HG03025 (cell line): Measurements from ENCODE around the gene TTLL11.

ENCODE experiments used
- ATAC-seq: cut with Tn5 transposase; IDR thresholded peaks from one replicate; pipeline ENCODE4 v1.9.1; 2021; ENCODE audit warnings: mild to moderate bottlenecking, moderate library complexity; ENCODE audit not compliant: unreplicated experiment, low FRiP score

Gene TTLL11

DNA sequence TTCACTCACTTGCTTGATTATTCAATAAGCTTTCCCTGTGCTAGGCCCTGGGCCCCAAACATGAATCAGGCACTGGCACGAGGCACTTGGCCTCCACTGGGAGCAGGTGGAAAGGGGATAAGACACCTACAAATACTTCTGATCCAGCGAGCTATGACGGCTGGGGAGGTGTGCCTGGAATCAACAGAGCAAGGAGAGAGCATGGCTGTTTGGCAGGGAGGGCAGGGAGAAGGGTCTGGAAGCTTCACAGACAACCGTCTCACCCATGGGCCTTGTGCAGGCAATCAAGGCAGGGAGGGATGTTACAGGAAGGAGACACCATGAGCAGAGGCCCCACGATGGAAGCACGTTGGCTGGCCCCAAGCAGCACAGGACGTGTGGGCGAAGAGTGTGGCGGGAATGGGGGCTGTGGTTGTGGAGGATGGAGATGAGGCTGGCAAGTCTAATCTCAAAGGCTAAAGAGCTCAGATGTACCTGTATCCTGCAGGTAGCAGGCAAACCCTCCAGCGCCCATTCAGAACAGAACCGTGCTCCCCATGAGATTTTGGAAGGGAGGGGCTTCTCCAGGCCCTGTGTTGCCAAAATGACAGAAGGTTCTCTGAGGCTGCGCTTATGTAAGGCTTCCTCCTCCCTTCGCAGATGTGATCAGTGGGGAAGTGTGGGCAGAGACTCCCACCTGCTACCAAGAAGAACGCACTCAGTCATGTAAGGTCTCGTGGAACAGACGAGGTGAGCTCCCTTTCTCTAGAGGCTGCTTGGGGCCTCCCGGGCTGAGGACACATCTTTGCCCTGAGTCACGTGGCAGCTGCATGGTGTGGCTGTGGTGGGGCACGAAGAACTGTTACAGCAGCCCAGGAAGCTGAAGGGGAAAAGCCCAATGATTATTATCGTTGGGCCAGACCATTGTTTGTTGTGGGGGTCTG lies 252.0 kb downstream of the TTLL11 start:
- no peak for ATAC-seq

DNA sequence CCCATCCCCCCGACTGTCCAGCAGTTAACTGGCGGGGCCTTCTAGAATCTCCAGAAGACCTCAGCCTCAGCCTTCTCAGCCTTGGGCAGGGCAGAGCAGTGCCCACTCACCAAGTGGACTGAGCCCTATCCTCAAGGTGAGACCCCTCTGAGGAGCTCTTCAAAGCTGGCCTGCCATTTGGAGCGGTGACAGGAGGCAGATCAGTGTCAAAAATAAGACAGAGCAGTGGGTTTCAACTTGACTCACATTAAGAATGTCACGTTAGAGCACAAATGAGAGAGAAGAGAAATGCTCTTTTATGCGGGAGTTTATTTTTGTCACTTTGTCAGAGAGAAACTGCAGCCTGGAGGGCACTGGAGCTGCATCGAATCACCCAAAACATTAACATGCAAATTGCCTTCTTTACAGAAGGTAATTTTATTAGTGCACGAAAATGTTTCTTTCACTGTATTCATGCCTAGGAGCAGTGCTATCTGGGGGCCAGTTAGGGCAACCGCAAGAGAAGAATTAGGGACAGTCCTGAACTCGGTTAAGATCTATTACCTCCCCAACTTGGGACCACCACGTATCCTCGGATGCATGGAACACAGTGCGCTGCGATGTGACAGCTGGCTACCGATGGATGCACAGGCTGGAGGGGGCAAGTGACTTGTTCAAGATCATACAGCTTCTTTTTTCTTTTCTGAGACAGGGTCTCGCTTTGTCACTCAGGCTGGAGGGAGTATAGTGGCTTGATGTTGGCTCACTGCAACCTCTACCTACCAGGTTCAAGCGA lies 253.2 kb downstream of the TTLL11 start:
- no peak for ATAC-seq

DNA sequence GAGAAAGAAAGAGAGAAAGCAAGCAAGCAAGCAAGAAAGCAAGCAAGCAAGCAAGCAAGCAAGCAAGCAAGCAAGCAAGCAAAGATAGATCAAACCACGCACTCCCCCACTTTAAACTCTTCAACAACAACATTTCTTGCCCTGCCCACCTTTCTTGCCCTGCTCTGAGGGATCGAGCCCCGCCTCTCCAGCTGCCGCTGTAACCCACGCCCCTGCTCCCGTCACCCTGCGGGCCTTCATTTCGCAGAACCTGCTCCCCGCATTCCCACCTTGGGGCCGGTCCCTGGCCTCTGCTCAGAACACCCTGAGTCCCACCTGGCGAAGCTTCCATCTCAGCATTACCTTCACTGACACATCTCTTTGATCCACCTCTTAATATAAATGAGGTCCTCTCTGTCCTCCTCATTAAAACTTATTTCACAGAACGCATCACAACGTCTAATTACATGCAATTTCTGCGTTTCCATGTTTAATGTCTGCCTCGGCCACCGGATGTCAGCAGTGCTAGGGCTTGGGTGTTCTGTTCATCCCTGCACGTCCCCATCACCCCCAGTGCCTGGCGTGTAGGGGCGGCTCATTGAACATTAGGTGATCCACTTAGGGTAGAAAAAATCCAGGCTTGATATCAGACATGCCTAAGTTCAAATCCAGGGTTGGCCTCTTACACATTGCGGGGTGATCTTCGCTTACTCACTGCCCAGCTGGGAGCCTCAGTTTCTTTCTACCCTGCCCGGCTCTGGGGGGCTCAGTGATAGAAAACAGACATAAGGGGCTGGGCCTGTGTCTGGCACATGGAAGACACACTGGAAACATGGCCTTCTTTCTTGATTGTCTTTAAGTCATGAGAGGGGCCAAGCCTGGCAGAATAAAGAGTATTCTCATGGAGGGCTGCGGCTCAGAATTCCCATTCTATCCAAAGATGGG lies 254.1 kb downstream of the TTLL11 start:
- ATAC-seq, result no peak

DNA sequence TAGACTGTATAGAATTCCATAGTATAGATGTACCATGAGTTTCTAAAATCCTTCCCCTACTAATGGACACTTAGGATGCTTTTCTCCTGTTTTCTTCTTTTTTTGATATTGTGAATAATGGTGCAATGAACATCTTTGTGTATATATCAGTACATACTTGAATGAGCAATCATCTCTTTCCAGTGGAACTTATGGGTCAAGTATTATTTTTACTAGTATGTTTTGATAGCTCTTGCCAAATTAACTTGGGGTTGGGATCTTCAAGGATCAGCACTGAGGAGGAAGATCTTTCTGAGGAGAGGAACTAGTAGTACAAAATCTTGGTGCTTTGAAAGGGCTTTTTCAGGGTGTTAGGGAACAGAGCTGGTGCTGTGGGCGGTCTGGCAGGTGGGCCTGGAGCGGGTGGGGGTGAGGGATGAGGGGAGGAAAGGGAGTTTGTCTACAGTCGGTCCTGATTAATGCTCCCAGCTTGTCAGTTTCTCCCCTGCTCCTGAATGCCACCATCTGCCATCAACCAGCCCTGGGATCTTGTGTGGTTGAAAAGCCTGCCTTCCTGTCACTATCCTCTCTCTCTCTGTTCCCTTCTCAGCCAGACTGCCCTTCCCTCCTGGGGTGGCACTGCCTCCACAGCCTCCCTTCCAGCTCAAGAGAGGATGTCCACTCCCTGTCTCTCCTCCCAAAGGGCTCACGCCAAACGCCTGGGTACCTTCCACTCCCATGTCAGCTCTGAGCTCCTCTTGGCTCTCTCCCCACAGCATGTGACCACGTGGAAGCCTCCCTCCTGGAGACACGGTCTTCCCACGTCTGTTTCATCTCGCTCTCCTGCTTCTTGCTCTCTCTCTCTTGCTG lies 255.8 kb downstream of the TTLL11 start:
- ATAC-seq, result no peak

DNA sequence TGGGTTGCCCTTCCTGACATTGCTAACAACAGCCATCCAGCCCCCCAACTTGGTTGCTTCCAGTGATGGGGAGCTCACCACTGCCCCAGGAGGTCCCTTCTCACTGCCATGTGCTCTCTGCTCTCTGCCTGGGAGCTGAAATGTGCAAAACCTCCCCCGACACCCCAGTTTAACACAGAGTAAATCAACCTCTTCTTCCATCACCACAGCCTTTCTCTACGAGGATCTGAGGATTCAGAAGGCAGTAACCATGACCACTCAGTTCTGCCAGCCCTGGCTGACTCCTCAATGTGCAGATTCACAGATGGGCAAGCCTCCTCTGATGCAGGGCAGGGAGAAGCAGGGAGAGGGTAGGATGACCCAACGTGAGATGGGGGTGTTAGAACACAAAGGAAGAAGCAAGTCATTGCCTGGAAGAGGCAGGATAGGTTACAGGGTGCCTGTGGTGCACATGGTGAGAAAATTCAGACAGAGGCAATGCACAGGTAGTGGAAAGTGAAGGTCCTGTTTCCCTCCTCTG lies 256.7 kb downstream of the TTLL11 start:
- no peak for ATAC-seq

DNA sequence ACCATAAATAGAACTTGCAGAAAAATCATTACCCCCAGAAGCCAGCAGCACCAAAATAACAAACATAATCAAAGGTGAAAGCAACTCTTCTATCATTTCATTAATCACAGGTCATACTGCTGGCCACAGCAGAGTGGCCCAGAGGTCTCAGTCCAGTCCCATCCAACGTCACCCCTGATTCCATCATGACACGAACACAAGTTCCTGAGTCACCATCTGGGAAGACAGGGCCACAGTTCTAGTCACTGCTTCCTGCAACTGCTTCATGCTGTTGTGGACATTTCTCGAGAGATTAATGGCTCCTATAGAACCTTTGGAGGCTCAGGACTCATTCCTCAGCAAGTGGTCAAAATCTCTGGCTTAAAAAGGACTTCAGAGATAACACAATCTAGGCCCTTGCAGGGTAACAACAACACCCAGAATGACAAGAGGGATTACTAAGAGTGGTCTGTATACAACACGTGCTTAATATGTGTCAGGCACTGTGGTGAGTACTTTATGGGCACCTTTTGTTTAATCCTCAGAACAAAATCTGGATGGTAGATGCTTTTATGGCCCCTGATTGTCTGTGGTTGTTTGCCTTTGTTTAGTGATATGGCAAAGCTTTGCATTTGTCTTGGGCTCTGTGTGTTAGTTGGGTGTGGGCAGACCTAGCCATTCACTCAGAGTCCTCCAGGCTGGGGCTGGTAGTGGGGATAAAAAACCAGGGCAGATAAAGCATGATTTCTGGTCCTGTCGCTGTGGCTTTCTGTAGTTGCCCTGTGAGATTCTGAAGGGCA lies 257.3 kb downstream of the TTLL11 start:
- ATAC-seq, result no peak

DNA sequence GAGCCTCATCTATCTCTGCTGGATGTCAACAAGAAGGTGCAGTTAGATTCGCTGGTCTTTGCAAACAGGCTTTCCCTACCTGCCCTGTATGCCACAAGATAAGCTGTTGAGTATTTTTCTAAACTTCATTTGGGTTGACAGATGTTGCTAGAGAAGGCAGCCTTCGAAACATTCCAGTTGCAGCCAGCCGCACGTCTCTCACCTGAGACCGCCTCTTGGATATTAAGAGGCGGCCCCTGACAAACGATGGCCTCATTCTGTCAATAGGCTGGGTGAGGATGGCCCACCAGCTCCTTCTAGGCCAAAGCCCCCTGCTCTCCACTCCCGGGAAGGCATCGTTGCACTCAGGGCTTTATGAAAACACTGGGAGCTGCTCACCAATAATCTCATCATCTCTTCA lies 260.0 kb downstream of the TTLL11 start:
- no peak for ATAC-seq

DNA sequence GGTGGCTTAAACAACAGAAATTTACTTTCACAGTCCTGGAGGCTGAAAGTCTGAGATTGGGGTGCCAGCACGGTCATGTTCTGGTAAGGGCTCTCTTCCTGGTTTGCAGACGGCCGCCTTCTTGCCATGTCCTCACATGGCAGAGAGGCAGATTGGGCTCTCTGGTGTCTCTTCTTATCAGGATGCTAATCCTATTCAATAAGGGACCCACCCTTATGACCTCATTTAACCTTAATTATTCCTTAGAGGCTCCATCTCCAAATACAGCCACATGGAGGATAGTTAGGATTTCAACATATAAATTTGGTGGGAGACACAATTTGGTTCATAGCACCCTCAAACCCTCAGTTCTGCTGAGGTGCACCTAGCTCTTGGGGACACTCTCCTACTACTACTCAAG lies 261.2 kb downstream of the TTLL11 start:
- no peak for ATAC-seq

DNA sequence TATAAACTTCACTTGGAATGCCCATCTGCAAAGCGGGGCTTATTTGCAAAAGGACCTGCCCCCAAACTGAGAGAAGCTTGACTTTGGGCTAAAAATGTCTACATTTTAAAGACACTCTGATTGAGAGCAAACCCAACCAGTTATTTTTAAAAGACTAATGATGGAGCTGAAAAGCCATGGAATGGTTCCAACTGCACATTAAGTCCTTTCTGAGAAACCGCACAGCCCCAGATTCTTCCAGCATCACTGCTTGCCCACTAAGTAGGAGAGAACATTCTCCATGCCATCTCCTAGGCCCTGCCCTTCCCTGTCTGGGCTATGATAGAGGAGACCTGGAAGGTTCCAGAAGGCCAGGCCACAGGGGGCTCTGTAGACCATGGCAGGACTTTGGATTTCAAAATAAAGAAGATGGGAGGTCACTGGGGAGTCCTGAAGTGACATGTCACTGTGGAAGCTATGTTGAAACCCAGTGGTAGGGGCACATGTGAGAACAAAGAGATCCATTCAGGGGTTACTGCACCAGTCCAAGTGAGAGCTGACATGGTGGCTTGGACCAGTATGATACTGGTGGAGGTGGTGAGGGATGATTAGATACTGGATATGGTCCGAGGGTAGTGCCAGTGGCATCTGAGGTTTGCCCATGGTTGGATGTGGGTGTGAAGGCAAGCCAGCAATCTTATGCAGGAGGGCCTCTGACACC lies 262.5 kb downstream of the TTLL11 start:
- no peak for ATAC-seq

DNA sequence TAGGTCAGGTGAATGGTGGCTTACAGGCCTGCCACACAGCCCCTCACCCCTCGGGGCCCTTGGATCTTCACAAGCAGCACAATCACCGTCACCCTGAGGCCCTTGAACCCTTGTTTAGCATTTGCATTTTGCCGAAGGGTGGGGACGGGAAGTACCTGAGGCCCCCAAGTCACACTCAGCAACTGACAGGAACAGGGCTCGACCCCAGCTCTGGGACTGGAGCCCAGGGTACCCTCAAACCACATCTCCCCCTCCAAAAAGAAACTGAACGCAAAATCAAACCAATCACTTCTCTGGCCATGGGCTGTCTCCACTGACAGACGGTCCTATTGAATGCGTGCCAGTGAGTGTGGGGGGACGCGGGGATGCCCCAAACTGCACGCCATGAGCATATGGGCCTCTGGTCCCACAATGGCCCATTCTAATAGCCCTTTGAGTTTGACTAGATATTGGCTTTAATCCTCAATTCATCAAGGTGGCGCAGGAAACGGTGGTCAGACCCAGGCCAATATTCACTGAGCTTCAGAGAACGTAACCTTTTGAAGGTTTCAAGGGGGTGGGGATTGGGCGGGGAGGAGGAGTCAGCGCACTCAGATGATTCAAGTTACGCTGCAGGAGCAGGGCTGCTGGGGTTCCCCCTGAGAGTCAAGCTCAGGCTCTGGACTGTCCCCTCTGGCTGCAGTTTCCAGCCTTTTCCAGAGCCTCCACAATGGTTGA lies 265.7 kb downstream of the TTLL11 start:
- no peak for ATAC-seq

DNA sequence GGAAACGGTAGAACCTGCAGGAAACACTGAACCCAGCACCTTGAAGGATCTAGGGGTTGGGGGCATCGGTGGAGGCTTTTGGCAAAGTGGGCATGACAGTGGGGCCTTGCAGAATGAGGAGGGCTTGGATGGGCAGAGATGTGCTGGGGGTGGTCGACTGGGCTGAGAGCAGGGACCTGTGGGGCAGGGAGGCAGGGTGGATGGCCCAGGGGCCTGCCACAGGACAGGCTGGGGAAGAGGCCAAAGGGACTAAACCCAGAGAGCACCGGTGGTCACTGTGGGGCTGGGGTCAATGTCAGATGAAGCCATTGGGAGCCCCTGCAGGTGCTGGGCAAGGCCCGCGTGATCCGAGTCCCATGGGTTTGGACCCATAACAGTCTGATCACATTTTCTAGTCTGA lies 266.4 kb downstream of the TTLL11 start:
- ATAC-seq, result no peak

DNA sequence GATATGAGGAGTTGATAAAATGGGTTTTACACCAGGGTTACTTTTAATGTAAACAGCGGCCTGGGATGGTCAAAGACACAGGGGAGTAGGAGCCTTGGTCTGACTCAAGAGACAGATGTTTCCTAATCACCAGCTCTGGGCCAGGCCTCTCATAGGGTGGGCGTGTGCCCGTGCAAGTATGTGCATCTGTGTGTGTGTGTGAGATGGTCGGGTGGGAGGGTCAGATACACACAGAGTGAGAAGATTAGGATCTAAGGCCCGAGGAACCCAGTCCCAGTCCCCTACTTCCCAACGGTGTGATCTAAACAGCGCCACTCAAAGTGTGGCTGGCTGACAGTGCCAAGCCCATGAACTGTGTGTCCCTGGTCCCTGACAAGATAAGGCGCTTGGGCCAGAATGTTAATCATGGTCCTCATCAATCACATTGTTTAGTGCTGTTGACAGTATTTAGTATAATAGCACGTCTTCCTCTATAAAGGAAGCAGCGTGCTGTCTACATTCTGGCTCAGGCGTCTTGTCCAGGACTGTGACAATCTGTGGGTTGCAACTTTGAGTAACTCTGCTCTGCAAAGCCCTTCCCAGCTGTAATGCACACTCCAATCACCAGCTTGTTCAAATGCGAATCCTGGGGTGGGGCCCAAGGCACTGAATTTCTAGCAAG lies 267.9 kb downstream of the TTLL11 start:
- ATAC-seq, result no peak

DNA sequence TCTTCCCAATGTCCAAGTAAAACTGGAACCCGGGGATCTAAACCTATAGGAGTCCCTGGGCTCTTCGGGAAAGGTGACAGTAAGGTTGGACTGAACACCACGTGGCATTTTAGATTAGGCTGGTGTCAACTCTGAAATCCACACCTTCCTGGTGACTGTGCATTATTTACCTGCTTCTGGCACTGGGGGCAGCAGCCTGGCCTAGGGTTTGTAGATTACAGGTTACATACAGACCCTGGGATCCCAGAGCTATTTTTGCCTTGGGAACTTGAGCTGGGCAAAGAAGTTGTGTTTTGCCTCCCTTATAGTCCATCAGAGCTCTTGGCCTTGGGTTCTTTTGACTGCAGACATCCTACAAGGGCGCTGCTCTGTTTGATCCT lies 268.5 kb downstream of the TTLL11 start:
- ATAC-seq, result no peak

DNA sequence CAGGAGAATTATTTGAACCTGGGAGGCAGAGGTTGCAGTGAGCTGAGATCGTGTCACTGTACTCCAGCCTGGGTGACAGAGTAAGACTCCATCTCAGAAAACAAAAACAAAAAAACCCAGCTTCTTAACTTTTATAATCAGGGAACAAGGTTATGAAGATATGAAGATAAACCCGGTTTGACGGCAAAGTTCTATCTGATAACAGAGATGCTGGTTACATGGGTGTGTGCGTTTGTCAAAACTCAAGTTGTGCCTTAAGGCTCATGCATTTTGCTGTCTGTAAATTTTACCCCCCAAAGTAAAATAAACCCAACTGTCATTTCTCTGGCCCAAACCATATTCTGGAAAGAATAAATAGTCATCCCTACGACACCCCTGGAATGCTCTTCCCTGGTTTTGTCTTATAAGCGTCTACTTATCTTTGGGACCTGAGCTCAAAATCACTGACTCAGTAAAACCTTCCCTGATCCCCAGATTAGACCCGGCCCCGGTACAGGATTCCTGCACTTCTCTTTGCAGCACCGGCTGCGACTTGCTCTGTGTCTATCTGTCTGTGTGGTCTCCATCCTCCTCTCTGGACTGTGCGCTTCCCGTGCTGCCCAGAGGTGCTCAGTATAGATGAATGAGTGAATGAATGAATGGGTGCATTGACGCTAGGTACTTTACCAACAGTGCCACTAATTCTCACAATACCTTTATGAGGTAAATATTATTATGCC lies 269.5 kb downstream of the TTLL11 start:
- no peak for ATAC-seq

DNA sequence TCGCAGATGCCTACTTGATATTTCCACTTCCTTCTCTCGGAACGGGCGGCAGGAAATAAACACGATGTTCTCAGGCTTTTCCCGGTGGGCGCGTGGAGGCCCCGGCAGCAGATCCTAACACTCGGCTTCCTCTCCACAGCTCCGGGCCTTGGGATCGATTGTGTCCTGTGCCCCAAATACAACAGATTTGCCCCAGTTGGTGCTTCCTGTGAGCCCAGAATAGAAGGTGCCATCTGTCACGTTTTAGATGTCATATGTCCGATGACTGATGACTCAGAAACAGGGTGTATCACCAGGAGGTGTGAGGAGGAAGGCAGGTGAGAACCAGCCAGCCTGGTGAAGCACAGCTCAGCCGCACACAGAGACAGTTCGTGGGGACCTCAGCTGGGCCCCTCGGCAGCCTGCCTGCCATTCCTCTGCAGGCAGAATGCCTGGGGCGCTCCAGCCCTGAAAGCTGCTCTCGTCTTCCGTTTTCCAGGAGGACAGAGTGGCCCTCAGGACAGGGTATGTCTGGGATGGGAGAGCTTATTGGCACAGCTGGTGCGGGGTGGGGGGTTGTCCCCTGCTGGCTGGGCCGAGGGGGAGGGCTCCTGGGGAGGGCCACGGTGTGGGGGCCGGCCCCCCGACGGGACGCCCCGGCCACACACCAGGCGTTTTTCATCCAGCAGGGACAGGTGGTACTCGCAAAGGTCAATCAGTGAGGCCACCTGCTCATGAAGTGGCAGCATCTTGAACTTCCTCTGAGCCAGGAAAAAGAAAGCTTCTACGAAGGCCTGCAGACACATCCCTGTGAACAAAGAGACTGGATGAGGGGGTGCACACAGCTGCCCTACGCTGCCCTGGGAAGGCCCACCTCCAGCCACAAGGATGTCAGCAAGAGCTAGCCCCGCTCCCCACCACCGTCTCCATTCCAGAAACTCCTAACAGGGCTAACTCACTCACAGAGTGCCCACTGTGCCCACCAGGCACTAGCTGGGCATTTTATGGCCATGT lies 270.7 kb downstream of the TTLL11 start:
- no peak for ATAC-seq
